Measurements from ENCODE around the gene ACP3. TPM values are rescaled to one million over a fixed set of nuclear protein-coding genes. Genes with fewer than 3 reads are reported as not detected.

Gene ACP3
- total RNA-seq, 1 experiment from 2014 or later, result 14.6 TPM

- Histone ChIP-seq H3K4me3 (ENCODE audit: low read depth, low read length, poor library complexity, severe bottlenecking) (no peak overlapping the region), H3K9me3 (ENCODE audit: low read depth, low read length, poor library complexity, severe bottlenecking) (peaks cover 6% of the 10 kb centered on the region), H3K4me1 (ENCODE audit: insufficient read depth, low read length, poor library complexity, severe bottlenecking) (peaks cover 18% of the 10 kb centered on the region), H3K36me3 (ENCODE audit: insufficient read depth, low read length, poor library complexity, severe bottlenecking) (no peaks in the 10 kb centered on the region), H3K27ac (ENCODE audit: low read depth, low read length, poor library complexity, severe bottlenecking) (no peak overlapping the region), H3K27me3 (replicated peaks; ENCODE audit: insufficient read depth, low read depth, low read length, poor library complexity) (no peaks in the 10 kb centered on the region)
- ChIA-PET POLR2A (ENCODE audit: low non-redundant PET) (no interaction called here), CTCF (no interaction called here)
- TF ChIP-seq EZH2 (IDR thresholded peaks at IDR 0.05; ENCODE audit: borderline replicate concordance, low read depth, low read length, poor library complexity, severe bottlenecking), result no peak
- TF ChIP-seq CTCF (conservative IDR thresholded peaks at IDR 0.05; ENCODE audit: low read depth, low read length), result no peak
- intact Hi-C loops (cut with micrococcal nuclease; ENCODE audit: unreplicated experiment), result no loop called here
- no TSS peak for BruUV-seq (replicated peaks)
- DNase-seq (ENCODE audit: low spot score), result peak; percentile 80
Observed at GRCh38 chr3:132290833-132291232, 26.4 kb upstream of the ACP3 start.

- Histone ChIP-seq H3K27ac (ENCODE audit: low read depth, low read length, poor library complexity, severe bottlenecking) (no peak overlapping the region), H3K36me3 (ENCODE audit: insufficient read depth, low read length, poor library complexity, severe bottlenecking) (no peaks in the 10 kb centered on the region), H3K27me3 (replicated peaks; ENCODE audit: insufficient read depth, low read depth, low read length, poor library complexity) (no peaks in the 10 kb centered on the region), H3K4me3 (ENCODE audit: low read depth, low read length, poor library complexity, severe bottlenecking) (no peak overlapping the region), H3K9me3 (ENCODE audit: low read depth, low read length, poor library complexity, severe bottlenecking) (peaks cover 11% of the 10 kb centered on the region), H3K4me1 (ENCODE audit: insufficient read depth, low read length, poor library complexity, severe bottlenecking) (peaks cover 18% of the 10 kb centered on the region)
- POLR2A ChIA-PET (ENCODE audit: low non-redundant PET), result no interaction called here
- intact Hi-C loops (cut with micrococcal nuclease; ENCODE audit: unreplicated experiment), result no loop called here
- no peak for TF ChIP-seq CTCF (conservative IDR thresholded peaks at IDR 0.05; ENCODE audit: low read depth, low read length)
- no peak for TF ChIP-seq EZH2 (IDR thresholded peaks at IDR 0.05; ENCODE audit: borderline replicate concordance, low read depth, low read length, poor library complexity, severe bottlenecking)
- no peak for DNase-seq (ENCODE audit: low spot score)
- CTCF ChIA-PET, result interaction anchor here (0.6 kb wide), 1 partner anchor 14 kb away, joined by 4 read pairs; no protein-coding TSS in a partner anchor
- BruUV-seq (replicated peaks), result no TSS peak
Observed at GRCh38 chr3:132292042-132292441, 25.2 kb upstream of the ACP3 start.

GRCh38 chr3:132293251-132293650, 24.0 kb upstream of the ACP3 start:
- H3K4me3 ChIP-seq (ENCODE audit: low read depth, low read length, poor library complexity, severe bottlenecking), result no peak overlapping the region
- H3K4me1 ChIP-seq (ENCODE audit: insufficient read depth, low read length, poor library complexity, severe bottlenecking), result peaks cover 18% of the 10 kb centered on the region
- ChIA-PET CTCF (no interaction called here), POLR2A (ENCODE audit: low non-redundant PET) (no interaction called here)
- no peak for TF ChIP-seq CTCF (conservative IDR thresholded peaks at IDR 0.05; ENCODE audit: low read depth, low read length)
- TF ChIP-seq EZH2 (IDR thresholded peaks at IDR 0.05; ENCODE audit: borderline replicate concordance, low read depth, low read length, poor library complexity, severe bottlenecking), result no peak
- H3K27ac ChIP-seq (ENCODE audit: low read depth, low read length, poor library complexity, severe bottlenecking), result peak overlapping the region; percentile 56
- DNase-seq (ENCODE audit: low spot score), result peak; percentile 86
- no TSS peak for BruUV-seq (replicated peaks)
- intact Hi-C loops (cut with micrococcal nuclease; ENCODE audit: unreplicated experiment), result no loop called here
- H3K27me3 ChIP-seq (replicated peaks; ENCODE audit: insufficient read depth, low read depth, low read length, poor library complexity), result no peaks in the 10 kb centered on the region
- no peaks in the 10 kb centered on the region for H3K36me3 ChIP-seq (ENCODE audit: insufficient read depth, low read length, poor library complexity, severe bottlenecking)
- H3K9me3 ChIP-seq (ENCODE audit: low read depth, low read length, poor library complexity, severe bottlenecking), result peaks cover 11% of the 10 kb centered on the region
